Right ventricle myocardium superior (tissue), 1 donor: Measurements from ENCODE around the gene PCDH9. TPM values are rescaled to one million over a fixed set of nuclear protein-coding genes. Genes with fewer than 3 reads are reported as not detected.
A peak's percentile ranks its signal among the peaks of the same experiment; 100 is the strongest.
"Not testable (repeated sequence)": the region's sequence is repeated elsewhere in the genome, so short reads cannot be mapped to it uniquely, and the experiment has no call there.

Experiments
- ATAC-seq: fragments of 200-7000 bp; cut with Tn5 transposase; one replicate; pipeline ENCODE4 v1.9.1; 2020; ENCODE audit warnings: mild to moderate bottlenecking; ENCODE audit not compliant: poor library complexity
- DNase-seq: peaks from one replicate; pipeline ENCODE4 v3.0.0-alpha.2; 2020
- intact Hi-C: fragments of 100-400 bp; cut with DNase I; formaldehyde crosslinking; loops from one replicate; pipeline ENCODE4 v1.11.2; 2022
- total RNA-seq: library from RNA; stranded (reverse); fragmentation: NEBNext Ultra II Directional; extraction: Animal tissue kit (Norgen Biotek cat#: 25700); gene quantifications from one replicate; pipeline ENCODE4 v1.2.1, GENCODE V29; 2021
- donor health status: DM: no; HTN: yes; CAD: no; lungs with severe emphysema.

The PCDH9 gene
- total RNA-seq, 1 donor from 2014 or later, result 10.0 TPM

DNA sequence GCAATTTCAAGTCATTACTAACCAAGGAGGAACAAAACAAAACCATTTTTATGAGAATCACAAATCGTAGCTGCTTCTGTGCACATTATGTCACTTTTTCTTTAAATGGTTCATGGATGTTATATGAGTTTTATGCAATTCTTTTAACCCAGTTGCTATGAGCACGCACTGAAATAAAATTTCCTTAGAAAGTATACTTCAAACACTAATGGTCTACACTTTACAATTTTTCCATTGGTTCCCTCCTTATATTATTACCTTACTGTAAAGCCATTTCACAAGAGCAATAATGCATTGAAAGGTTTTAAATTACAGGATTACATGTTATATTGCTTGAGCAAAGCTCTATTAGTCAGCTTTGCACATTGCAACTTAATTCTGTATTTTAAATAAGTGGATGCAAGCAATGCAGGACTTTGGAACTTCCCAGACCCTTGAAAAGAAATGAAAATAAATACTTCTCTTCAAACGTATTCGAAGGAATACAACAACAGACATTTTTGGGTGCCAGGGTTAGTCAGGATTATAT, 318.7 kb downstream of the PCDH9 start:
- intact Hi-C loops, result no loop called here
- no peak for ATAC-seq
- DNase-seq, result no peak

- ATAC-seq, result peak; percentile 53
- intact Hi-C loops, result no loop called here
- DNase-seq, result no peak
Measured at GRCh38 chr13:66899955-66900354, 330.2 kb downstream of the PCDH9 start.

- ATAC-seq (no peak), DNase-seq (no peak)
- intact Hi-C loops, result no loop called here
Measured at GRCh38 chr13:66896933-66897332, 333.2 kb downstream of the PCDH9 start.

- ATAC-seq (no peak), DNase-seq (no peak)
- intact Hi-C loops, result no loop called here
Measured at GRCh38 chr13:66895780-66896179, 334.4 kb downstream of the PCDH9 start.

DNA sequence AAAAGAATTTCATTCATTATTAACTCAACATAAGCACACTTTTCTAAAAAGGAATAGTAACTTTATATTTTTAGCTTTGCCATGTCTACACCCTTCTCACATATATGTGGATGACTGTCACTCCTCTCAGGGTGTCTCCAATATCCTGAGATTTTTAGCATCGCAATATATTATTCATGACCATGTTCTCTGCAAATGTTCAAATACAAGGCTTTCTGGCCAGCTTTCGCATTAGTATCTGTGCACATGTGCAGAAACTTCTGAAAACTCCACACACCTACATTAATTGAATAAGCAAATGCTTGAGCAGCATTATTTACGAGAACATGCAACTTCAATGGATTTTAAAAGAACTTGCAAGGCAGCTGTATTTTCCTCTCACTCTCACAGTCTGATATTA, 334.8 kb downstream of the PCDH9 start:
- no peak for DNase-seq
- no peak for ATAC-seq
- intact Hi-C loops, result no loop called here

GRCh38 chr13:66888698-66889097, 341.4 kb downstream of the PCDH9 start:
- intact Hi-C loops, result no loop called here
- no peak for ATAC-seq
- DNase-seq, result no peak

DNA sequence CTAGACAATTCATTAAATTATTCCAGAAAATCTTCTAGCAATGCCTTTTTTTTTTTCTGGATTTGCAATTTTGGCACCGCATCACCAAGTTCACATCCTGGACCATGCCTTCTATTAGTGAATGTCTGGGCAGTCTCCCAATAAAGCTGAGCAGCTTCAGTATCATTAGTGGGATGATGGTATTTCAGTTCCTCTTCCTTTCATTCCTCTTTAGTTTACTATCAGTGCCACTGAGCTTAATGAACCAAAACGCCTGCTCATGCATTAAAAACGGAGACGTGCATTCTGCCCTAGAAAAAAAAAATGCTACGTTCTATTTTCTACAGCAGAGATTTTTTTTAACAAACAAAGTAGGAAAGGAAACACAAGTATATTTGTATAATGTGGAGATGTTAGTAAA, 343.0 kb downstream of the PCDH9 start:
- ATAC-seq, result peak; percentile 64
- intact Hi-C loops, result no loop called here
- DNase-seq, result no peak

GRCh38 chr13:66886264-66886663, 343.9 kb downstream of the PCDH9 start:
- peak; percentile 36 for ATAC-seq
- intact Hi-C loops, result no loop called here
- DNase-seq, result no peak

- intact Hi-C loops, DNase-seq, ATAC-seq: not testable (repeated sequence)
Measured at GRCh38 chr13:66881170-66881569, 349.0 kb downstream of the PCDH9 start.

DNA sequence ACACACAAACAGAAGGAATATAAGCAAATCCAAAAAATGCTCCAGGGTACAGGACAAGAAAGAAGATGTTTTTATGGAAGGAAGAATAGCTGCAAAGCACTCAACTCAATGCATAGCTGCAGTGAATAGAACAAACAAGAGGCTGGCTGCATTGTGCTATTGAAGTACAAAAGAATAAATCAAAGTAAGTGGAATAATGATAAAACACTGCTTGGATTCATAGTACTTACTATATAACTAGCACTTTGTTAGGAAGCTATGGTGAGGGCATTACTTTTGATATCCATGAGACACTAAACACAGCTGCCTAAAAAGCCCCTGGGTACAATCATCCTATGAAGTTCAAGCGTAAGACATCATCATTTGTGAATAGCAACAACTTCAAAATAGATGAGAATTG, 350.1 kb downstream of the PCDH9 start:
- ATAC-seq (no peak), DNase-seq (no peak)
- intact Hi-C loops, result no loop called here

GRCh38 chr13:66875264-66875663, 354.9 kb downstream of the PCDH9 start:
- intact Hi-C loops, result no loop called here
- ATAC-seq (no peak), DNase-seq (no peak)

DNA sequence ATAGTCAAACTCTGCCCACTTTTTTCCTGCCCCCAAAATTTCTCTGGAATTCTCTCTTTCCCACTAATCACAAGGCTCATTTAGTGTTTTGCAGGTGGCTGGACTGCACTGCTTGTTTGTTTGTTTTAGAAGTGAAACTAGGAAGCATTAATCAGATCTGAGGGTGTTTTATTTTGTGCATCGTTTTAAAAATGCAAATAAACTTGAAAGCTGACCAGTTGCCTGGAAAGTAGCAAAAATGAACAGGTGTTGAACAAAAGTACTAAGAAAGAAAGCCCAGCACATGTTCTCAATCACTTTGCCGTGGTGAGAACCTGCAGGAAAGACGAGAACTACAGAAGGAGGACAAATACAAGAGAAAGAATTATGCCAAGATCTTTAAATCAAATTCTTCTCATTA, 365.5 kb downstream of the PCDH9 start:
- no peak for ATAC-seq

GRCh38 chr13:66860878-66861417, 369.2 kb downstream of the PCDH9 start:
- DNase-seq (no peak), ATAC-seq (peak; percentile 56)
- intact Hi-C loops, result no loop called here

More for the DNA sequence above, 365.5 kb downstream of the PCDH9 start:
- intact Hi-C loops, result no loop called here
- no peak for DNase-seq

DNA sequence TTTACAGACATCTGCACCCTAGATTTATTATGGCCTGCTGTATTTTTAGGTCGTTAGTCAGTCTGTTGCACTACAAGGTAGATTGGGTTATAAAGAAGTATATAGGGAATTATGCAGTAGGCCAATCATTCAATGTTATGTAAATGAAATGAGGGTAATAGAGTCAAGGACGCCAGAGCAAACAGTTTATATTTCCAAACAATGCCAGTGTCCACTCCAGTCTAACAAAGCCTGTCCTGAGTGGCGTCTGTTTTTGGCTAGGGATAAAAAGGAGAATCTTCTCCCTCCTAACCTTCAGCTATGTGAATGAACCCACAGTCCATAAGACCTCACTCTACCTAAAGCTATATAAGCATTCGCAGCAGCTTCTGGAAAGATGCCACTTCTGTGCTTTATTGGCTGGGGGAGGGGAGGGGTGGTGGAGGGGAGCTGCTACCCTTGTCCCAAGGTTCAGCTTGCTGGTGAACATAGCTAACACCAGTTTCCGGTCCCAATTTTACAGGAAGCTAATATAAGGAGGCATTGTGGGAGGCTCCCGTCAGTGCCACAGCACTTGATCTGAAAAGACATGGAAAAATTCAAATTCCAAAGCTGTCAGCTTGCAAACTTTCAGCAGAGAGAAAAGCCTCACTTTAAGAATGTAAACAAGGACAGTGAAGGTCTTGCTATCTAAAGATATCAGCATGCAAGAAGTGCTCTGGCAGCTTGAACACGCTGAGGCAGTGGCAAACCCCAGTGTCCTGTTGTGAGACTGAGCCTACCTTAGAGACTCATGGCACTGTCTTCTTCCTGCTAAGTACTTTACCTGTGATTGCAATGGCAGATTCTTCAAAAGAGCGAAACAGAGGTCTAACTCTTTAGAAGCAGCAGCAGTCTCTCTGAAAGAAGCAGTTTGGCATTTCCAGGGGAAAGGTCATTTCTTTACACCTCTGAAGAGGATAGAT, 369.9 kb downstream of the PCDH9 start:
- intact Hi-C loops, result no loop called here
- no peak for ATAC-seq

GRCh38 chr13:66859078-66859477, 371.1 kb downstream of the PCDH9 start:
- intact Hi-C loops, result no loop called here
- ATAC-seq (no peak), DNase-seq (no peak)

More for the DNA sequence above, 369.9 kb downstream of the PCDH9 start:
- DNase-seq, result no peak

GRCh38 chr13:66858163-66858562, 372.0 kb downstream of the PCDH9 start:
- ATAC-seq, result no peak
- DNase-seq, result no peak
- intact Hi-C loops, result no loop called here

- ATAC-seq, result no peak
- intact Hi-C loops, result no loop called here
- DNase-seq, result no peak
Measured at GRCh38 chr13:66855131-66855530, 375.0 kb downstream of the PCDH9 start.

DNA sequence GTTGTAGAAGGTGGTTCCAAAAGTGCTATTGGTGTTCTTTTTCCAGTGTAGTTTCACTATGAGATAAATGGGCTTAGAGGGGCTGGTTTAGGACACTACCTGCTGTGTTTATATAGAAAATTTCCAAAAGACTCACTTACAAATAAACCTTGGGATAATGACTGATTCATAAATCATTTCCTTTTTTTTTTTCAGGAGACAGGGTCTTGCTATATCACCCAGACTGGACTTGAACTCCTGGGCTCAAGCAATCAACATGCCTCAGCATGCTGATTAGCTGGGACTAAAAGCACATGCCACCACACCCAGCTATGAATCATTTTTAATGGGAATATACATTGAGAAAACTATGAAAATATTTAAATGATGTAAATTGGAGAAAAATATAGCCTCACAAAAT, 376.6 kb downstream of the PCDH9 start:
- no peak for ATAC-seq
- intact Hi-C loops, result no loop called here
- no peak for DNase-seq

GRCh38 chr13:66849706-66850105, 380.4 kb downstream of the PCDH9 start:
- intact Hi-C loops, result no loop called here
- ATAC-seq (no peak), DNase-seq (no peak)

- ATAC-seq (no peak), DNase-seq (no peak)
- intact Hi-C loops, result no loop called here
Measured at GRCh38 chr13:66847541-66847940, 382.6 kb downstream of the PCDH9 start.
